KMS-11 (cell line): ENCODE results near the gene ROGDI.
A peak's percentile ranks its signal among the peaks of the same experiment; 100 is the strongest.

ENCODE experiments used
- H2AFZ ChIP-seq: fragments of 200-600 bp; sonication (generic); 2 replicates; pipeline ENCODE4 v1.6.1; 2016; ENCODE audit warnings: antibody characterized with exemption, mixed run types, low read depth
- H3K27ac ChIP-seq: fragments of 200-600 bp; sonication (generic); 2 replicates; pipeline ENCODE4 v1.6.1; 2016; ENCODE audit warnings: mild to moderate bottlenecking, mixed run types
- H3K27me3 ChIP-seq: fragments of 200-600 bp; sonication (generic); 2 replicates; pipeline ENCODE4 v1.6.1; 2017; ENCODE audit warnings: mild to moderate bottlenecking, low read depth, mixed run types, moderate library complexity; ENCODE audit not compliant: insufficient read depth
- H3K36me3 ChIP-seq: fragments of 200-600 bp; sonication (generic); 2 replicates; pipeline ENCODE4 v1.6.1; 2017; ENCODE audit warnings: mild to moderate bottlenecking, mixed run types; ENCODE audit not compliant: insufficient read depth
- H3K4me1 ChIP-seq: fragments of 200-600 bp; sonication (generic); 2 replicates; pipeline ENCODE4 v1.6.1; 2016; ENCODE audit warnings: mild to moderate bottlenecking, low read depth, mixed run types; ENCODE audit not compliant: poor library complexity, severe bottlenecking
- H3K4me2 ChIP-seq: fragments of 200-600 bp; sonication (generic); 2 replicates; pipeline ENCODE4 v1.7.0; 2016; ENCODE audit warnings: mild to moderate bottlenecking, mixed run types
- H3K4me3 ChIP-seq: fragments of 200-600 bp; sonication (generic); IDR thresholded peaks from 2 replicates; pipeline ENCODE4 v1.6.1; 2017; ENCODE audit warnings: low read depth, low read length, mixed read lengths; ENCODE audit not compliant: insufficient read depth
- H3K79me2 ChIP-seq: fragments of 200-600 bp; sonication (generic); 2 replicates; pipeline ENCODE4 v1.6.1; 2016; ENCODE audit warnings: low read depth, mixed run types; ENCODE audit not compliant: insufficient read depth
- H3K9ac ChIP-seq: fragments of 200-600 bp; sonication (generic); 2 replicates; pipeline ENCODE4 v1.6.1; 2016; ENCODE audit warnings: mild to moderate bottlenecking, mixed run types
- H4K20me1 ChIP-seq: fragments of 200-600 bp; sonication (generic); 2 replicates; pipeline ENCODE4 v1.6.1; 2016; ENCODE audit warnings: mild to moderate bottlenecking, mixed run types; ENCODE audit not compliant: insufficient read depth
- TF ChIP-seq, protein P1 (sequence below): fragments of 200-600 bp; sonication (generic); conservative IDR thresholded peaks from 2 replicates; pipeline ENCODE4 v1.6.1; 2017; ENCODE audit warnings: low read depth, mild to moderate bottlenecking, antibody characterized with exemption, low read length, moderate library complexity, mixed read lengths

ROGDI gene

GRCh38 chr16:4766875-4767628 is 35.4 kb downstream of the ROGDI start, which contains the start of gene ZNF500:
TSS of gene ZNF500 (minus strand) at chr16:4767162. CDS start at chr16:4765978, 1,184 bp downstream.
- Histone ChIP-seq H3K9ac (peak within 1 kb of the TSS; percentile 80), H3K4me3 (no peak within 1 kb of the TSS), H3K4me2 (peak within 1 kb of the TSS; percentile 85), H4K20me1 (no peaks in the 10 kb centered on the region), H2AFZ (peak within 1 kb of the TSS; percentile 97), H3K27me3 (no peaks in the 10 kb centered on the region), H3K36me3 (no peaks in the 10 kb centered on the region), H3K79me2 (0 out of 2 replicates have a peak, but pooled peaks cover 3% of the 10 kb centered on the region), H3K27ac (peak within 1 kb of the TSS; percentile 46), H3K4me1 (peaks cover 18% of the 10 kb centered on the region)
- TF ChIP-seq, protein P1, sequence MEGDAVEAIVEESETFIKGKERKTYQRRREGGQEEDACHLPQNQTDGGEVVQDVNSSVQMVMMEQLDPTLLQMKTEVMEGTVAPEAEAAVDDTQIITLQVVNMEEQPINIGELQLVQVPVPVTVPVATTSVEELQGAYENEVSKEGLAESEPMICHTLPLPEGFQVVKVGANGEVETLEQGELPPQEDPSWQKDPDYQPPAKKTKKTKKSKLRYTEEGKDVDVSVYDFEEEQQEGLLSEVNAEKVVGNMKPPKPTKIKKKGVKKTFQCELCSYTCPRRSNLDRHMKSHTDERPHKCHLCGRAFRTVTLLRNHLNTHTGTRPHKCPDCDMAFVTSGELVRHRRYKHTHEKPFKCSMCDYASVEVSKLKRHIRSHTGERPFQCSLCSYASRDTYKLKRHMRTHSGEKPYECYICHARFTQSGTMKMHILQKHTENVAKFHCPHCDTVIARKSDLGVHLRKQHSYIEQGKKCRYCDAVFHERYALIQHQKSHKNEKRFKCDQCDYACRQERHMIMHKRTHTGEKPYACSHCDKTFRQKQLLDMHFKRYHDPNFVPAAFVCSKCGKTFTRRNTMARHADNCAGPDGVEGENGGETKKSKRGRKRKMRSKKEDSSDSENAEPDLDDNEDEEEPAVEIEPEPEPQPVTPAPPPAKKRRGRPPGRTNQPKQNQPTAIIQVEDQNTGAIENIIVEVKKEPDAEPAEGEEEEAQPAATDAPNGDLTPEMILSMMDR = no peak

DNA sequence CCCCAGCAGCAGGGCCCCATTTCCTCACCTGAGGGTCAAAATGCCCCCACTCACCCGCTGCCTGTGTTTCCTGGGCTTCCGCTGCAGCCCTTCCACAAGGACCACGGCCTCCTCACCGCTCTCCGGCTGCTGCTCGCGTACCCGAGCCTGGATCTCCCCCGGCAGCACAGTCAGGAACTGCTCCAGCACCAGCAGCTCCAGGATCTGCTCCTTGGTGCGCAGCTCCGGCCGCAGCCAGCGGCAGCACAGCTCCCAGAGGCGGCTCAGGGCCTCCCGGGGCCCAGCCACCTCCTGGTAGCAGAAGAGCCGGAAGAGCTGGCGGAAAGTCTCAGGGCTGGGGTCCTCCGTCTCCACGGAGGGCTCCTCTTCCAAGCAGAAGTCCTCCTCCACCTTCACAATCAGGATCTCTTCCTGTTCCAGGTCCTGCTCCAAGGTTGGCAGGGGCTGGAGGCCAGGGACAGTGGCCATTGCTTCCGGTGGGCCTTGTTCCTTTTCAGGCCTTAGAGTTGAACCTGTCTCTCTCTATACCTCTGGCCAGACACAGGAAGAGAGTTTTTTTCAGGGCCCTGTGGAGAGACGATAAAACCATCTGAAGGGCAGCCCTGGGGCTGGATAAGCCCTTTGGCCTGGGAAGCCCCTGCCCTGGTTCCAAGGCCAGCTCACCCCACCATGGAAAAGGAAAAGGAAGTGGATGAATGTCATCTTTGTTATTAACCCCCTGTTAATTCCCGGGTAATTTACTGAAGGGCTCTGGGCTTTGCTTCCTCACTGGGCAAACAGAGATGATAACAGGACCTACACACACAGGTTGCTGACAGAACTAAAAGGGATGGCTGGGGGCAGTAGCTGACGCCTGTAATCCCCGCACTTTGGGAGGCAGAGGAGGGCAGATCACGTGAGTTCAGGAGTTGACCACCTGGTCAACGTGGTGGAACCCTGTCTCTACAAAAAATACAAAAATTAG is 36.6 kb downstream of the ROGDI start:
- Histone ChIP-seq H3K27ac (no peak overlapping the region; the same call in 1 of the 2 replicates), H3K4me3 (no peak overlapping the region), H3K9ac (peak overlapping the region; percentile 80; the same call in 1 of the 2 replicates), H3K27me3 (no peaks in the 10 kb centered on the region), H2AFZ (peak overlapping the region; percentile 97), H3K4me2 (peak overlapping the region; percentile 49), H3K36me3 (no peaks in the 10 kb centered on the region), H3K79me2 (0 out of 2 replicates have a peak, but pooled peaks cover 3% of the 10 kb centered on the region), H3K4me1 (peaks cover 18% of the 10 kb centered on the region), H4K20me1 (no peaks in the 10 kb centered on the region)
- TF ChIP-seq, protein P1 = no peak

- H3K9ac ChIP-seq = no peak overlapping the region
- no peaks in the 10 kb centered on the region for H4K20me1 ChIP-seq
- no peak overlapping the region; the same call in 1 of the 2 replicates for H3K4me2 ChIP-seq
- no peaks in the 10 kb centered on the region for H3K27me3 ChIP-seq
- no peak overlapping the region for H3K4me3 ChIP-seq
- H3K79me2 ChIP-seq = 0 out of 2 replicates have a peak, but pooled peaks cover 3% of the 10 kb centered on the region
- no peaks in the 10 kb centered on the region for H3K36me3 ChIP-seq
- H3K27ac ChIP-seq = no peak overlapping the region
- no peak overlapping the region for H2AFZ ChIP-seq
- TF ChIP-seq, protein P1 = no peak
- peaks cover 18% of the 10 kb centered on the region for H3K4me1 ChIP-seq
These were observed 38.6 kb downstream of the ROGDI start for GRCh38 chr16:4763791-4764190.

DNA sequence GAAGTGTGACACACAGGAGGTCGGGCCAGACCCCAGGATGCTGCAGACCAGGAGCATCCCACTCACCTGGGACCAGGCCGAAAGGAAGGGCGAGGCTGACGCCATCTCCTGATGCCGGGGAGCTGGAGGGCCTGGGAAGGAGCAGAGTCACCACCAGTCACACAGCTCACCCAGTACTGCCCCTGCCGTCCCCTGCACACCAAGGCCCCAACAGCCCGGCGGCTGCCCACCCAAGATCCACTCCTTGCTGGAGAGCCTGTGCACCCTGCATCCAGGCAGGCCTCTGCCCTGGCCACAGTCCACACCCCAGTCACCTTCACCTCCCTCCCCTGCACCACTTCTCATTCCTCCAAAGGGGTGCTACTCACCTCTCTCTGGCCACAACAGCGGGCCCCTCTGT is 40.2 kb downstream of the ROGDI start:
- H3K27me3 ChIP-seq = no peaks in the 10 kb centered on the region
- no peak overlapping the region for H2AFZ ChIP-seq
- H3K27ac ChIP-seq = no peak overlapping the region
- no peak overlapping the region for H3K9ac ChIP-seq
- H3K79me2 ChIP-seq = 0 out of 2 replicates have a peak, but pooled peaks cover 3% of the 10 kb centered on the region
- H4K20me1 ChIP-seq = no peaks in the 10 kb centered on the region
- TF ChIP-seq, protein P1 = no peak
- H3K4me2 ChIP-seq = no peak overlapping the region
- H3K4me3 ChIP-seq = no peak overlapping the region
- peaks cover 6% of the 10 kb centered on the region for H3K4me1 ChIP-seq
- H3K36me3 ChIP-seq = peaks cover 6% of the 10 kb centered on the region; the same call in 1 of the 2 replicates
